Epithelial cell of esophagus (primary cell): Measurements from ENCODE around the gene FITM1.

ENCODE experiments used
- DNase-seq: peaks from one replicate; pipeline ENCODE4 v3.0.0; 2010; ENCODE audit warnings: low read depth
- H3K4me3 ChIP-seq: 2 replicates; pipeline ENCODE4 v1.5.1; 2011; ENCODE audit warnings: mild to moderate bottlenecking, low read length, control low read depth
- TF ChIP-seq, protein P1 (sequence below): IDR thresholded peaks from 2 replicates; pipeline ENCODE4 v1.5.1; 2011; ENCODE audit warnings: low read depth, mild to moderate bottlenecking, low read length, control low read depth, inconsistent platforms; ENCODE audit not compliant: insufficient read depth; ENCODE audit errors: missing control alignments

The FITM1 gene

DNA sequence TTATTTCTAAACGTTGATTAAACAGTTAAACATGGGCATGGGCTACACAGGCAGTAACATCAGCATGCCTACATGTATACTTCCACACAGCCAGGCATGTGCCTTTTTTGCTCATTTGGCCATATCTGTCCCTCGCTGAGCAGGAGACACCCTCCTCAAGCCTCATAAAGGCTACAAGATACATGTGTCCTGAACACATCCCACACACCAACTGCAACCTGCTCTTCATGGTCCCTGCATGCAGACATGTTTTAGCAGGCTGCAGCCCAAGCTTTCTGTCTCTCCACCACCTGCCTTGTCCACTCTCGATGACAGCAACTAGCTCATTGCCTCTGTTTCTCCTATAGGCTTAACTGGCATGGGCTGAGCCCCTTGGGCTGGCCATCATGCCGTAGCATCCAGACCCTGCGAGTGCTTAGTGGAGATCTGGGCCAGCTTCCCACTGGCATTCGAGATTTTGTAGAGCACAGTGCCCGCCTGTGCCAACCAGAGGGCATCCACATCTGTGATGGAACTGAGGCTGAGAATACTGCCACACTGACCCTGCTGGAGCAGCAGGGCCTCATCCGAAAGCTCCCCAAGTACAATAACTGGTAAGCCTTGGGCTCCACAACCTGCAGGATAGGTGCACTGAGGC, 33.8 kb upstream of the FITM1 start:
- H3K4me3 ChIP-seq = no peak overlapping the region
- TF ChIP-seq, protein P1, sequence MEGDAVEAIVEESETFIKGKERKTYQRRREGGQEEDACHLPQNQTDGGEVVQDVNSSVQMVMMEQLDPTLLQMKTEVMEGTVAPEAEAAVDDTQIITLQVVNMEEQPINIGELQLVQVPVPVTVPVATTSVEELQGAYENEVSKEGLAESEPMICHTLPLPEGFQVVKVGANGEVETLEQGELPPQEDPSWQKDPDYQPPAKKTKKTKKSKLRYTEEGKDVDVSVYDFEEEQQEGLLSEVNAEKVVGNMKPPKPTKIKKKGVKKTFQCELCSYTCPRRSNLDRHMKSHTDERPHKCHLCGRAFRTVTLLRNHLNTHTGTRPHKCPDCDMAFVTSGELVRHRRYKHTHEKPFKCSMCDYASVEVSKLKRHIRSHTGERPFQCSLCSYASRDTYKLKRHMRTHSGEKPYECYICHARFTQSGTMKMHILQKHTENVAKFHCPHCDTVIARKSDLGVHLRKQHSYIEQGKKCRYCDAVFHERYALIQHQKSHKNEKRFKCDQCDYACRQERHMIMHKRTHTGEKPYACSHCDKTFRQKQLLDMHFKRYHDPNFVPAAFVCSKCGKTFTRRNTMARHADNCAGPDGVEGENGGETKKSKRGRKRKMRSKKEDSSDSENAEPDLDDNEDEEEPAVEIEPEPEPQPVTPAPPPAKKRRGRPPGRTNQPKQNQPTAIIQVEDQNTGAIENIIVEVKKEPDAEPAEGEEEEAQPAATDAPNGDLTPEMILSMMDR = no peak
- DNase-seq = no peak

DNA sequence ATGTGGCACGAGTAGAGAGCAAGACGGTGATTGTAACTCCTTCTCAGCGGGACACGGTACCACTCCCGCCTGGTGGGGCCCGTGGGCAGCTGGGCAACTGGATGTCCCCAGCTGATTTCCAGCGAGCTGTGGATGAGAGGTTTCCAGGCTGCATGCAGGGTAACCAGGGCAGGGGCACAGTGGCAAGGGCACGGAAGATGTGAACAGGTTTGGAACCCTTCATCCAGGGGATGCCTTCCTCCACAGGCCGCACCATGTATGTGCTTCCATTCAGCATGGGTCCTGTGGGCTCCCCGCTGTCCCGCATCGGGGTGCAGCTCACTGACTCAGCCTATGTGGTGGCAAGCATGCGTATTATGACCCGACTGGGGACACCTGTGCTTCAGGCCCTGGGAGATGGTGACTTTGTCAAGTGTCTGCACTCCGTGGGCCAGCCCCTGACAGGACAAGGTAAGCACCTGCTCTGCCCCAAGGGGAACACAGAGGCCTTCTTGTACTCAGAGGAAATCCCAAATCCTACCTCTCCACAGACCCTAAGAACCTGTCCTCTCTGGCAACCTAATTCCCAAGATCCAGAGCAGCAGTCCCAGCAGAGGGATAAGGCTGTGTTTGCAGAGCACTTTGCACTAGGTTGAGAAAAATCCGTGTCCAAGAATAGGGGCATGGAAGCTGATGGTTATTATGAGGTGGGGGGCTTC, 32.1 kb upstream of the FITM1 start:
- DNase-seq = no peak
- no peak overlapping the region for H3K4me3 ChIP-seq
- TF ChIP-seq, protein P1 = no peak

DNA sequence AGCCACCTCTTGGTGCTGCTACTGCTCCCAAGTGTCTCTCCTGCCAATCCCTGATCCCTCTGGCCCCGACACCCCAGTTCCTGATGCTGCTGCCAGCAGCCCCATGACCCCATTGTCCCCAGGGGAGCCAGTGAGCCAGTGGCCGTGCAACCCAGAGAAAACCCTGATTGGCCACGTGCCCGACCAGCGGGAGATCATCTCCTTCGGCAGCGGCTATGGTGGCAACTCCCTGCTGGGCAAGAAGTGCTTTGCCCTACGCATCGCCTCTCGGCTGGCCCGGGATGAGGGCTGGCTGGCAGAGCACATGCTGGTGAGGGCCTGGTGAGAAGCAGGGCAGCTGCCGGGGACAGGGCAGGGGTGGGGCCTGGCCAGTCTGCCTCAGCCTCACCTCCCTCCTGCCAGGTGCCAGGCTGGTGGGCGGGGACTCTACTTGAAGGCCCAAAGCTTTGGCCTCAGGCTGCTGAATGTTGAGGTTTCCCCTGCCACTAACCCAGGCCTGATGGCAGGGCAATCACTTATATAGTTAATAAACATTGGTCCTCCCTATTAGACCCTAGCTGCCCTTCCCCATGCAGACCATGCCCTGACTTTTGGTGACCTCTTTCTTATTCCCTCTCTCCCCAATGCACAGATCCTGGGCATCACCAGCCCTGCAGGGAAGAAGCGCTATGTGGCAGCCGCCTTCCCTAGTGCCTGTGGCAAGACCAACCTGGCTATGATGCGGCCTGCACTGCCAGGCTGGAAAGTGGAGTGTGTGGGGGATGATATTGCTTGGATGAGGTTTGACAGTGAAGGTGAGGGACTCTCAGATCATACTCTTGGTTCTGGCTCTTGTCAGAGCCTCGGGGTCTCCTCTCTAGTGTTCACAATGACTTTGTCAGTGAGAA, 31.3 kb upstream of the FITM1 start:
- no peak for DNase-seq
- TF ChIP-seq, protein P1 = no peak
- H3K4me3 ChIP-seq = no peak overlapping the region

DNA sequence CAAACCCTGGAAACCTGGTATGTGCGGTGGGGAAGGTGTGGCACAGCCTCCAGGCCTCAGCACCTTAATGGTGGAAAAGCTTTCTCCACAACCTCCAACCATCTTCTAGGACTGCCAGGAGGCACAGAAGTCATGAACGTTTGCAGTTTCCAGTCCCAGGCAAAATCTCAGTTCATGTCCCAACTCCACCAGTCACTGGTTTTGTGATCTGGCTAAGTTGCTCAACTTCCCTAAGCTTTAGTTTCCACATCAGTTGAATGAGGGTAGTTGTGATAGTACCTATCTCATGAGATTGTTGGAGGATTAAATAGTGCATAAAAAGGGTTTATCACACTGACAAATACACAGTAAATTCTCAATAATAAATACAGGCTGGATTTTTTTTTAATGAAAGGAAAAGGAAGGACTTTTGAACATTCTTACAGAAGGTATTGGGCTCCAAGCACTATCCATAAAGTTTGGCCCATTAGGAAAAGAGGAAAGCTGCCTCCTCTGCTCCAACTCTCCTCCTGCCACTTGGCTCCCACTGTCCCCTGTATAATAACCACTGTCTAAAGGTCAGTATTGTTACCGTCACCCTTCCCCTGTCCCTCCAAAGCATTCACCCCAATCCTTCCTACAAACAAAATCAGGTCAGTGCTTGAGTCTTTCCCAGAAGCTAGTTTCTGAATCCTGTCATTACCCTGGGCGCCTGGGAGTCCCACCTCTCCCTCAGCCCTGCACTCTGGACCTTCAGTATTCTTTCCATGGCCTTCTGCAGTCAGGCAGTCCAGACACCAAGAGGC, 30.1 kb upstream of the FITM1 start:
- no peak overlapping the region for H3K4me3 ChIP-seq
- TF ChIP-seq, protein P1 = no peak
- DNase-seq = no peak

DNA sequence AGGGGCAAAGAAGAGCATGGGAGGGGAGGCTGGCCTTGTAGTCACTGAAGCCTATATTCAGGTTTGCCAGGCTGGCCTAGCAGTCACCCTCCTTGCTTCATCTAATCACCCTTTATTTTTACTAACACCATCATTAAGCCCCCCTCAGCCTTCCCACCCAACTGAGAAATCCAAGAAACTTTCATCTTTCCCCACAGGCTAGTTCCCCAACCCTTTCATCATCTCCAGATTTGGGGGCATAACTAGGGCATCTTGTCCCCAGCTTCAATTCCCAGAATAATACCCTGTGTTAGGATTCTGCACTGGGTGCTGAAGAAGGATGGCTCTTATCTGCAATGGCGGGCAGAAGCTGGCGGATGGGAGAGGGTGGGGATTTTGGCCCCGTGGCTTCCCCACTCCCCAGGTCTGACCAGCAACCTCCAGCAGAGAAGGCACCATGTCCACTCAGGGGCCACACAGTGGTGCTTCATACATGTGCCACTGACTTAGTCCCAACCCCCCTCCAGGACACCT, 29.4 kb upstream of the FITM1 start:
- TF ChIP-seq, protein P1 = no peak
- DNase-seq = no peak
- no peak overlapping the region for H3K4me3 ChIP-seq

DNA sequence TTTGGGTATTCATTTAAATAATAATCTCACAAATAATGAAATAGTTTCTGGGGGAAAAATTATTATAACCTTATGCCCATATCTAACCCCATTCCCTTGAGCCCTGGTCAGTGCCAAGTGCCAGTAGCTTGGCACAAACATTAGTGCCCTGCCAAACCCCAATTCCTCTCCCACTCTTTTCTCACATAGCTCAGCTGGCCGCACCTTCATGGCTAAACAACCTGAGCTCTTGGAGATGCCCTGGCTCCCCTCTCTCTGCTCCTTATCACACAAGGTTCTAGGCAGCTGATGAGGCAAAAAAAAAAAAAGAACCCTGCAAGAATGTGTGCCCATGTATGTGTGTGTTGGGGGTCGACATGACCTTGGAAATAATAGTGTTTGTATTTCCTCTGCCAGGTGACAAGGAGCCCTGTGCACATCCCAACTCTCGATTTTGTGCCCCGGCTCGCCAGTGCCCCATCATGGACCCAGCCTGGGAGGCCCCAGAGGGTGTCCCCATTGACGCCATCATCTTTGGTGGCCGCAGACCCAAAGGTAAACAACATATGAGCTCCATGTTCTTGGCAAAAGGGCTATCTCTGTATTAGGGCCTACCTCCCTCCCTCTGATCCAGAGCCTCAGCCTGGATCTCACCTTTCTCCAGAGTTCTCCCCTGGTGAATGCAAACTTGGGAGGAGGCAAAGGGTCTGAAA, 28.0 kb upstream of the FITM1 start:
- H3K4me3 ChIP-seq = no peak overlapping the region
- DNase-seq = no peak
- TF ChIP-seq, protein P1 = no peak
